Medulla oblongata (tissue), 1 donor: ENCODE data around the gene NSMCE4A.
"Not testable (repeated sequence)": the region's sequence is repeated elsewhere in the genome, so short reads cannot be mapped to it uniquely, and the experiment has no call there.

Experiments
- DNase-seq: peaks from one replicate; pipeline ENCODE4 v3.0.0-alpha.2; 2015; ENCODE audit errors: extremely low spot score

NSMCE4A gene

DNA sequence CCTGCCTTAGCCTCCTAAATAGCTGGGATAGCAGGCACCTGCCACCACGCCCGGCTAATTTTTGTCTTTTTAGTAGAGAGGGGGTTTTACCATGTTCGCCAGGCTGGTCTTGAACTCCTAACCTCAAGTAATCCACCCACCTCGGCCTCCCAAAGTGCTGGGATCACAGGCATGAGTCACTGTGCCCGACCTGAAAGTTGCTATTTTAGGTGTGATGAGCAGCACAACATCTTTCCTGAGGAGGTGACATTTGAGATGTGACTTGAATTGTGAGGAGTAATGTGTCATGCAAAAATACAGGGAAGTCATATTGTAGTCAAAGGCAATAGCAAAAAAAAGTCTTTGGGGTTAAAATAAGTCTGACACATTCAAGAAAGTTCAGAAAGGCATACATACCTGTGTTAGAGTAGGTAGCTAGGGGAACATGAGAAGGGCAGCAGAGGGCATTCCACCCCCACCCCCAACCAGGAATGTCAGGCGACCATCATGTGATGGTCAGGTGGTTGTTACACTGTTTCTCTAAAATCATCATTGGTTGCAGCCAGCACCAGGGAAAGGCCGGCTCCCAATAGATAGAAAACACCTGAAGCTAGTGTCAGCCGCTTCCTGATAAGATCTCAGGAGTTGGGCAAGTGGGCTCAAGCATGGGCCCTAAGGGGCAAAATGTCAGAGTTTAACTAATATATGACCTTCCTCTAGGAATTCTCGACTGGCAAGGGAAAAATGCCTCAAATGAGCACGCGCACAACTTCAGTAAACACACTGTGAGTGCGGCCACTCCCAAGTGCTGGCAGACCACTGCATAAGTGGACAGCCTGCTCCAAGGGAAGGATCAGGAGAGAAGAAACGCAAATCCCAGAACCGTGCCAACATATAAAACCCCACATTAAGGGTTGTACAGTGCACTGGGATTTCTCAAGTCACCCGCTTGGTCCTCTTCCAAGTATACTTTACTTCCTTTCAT, 13.6 kb upstream of the NSMCE4A start, which contains the start of gene TACC2:
Gene TACC2, plus strand, starts transcription at position 803 of the 964 bp plus-strand sequence. CDS start 32,819 bp downstream, outside the sequence.
- DNase-seq: no peak

- no peak for DNase-seq
Observed at GRCh38 chr10:121984463-121984862, 9.4 kb upstream of the NSMCE4A start.

DNA sequence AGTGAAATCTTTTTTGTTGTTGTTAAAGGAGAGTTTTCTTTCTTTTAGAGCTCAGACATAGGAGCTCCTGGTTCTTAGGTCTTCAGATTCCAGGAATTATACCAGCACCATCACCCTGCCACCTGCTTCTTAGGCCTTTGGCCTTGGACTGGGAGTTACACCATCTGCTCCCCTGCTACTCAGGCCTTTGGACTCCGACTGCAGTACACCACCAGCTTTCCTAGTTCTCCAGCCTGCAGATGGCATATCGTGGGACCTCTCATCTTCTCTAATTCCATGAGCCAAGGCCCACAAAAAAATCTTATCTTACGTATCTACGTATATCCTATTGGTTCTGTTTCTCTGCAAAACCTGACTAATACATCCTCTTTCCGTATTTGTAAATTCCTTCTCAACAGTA, 8.8 kb upstream of the NSMCE4A start:
- no peak for DNase-seq

DNA sequence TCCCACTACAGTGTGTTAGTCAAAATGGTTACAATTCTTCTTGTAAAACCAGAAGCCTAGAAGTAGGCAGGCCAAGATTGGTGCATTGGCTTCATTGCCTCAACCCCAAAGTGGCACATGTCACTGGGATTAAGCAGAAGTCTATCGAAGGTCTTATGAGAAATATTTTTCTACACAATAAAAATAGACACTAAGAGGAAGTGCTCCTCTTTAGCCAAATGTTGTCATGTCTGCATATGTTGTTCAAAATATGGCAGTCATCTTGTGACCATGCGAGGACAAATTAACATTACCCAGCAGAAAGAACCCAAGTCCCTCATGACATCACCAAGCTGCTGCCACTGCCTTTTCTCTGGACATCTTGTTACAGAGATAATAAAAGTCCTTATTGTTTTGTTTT, 6.3 kb upstream of the NSMCE4A start:
- no peak for DNase-seq

- no peak for DNase-seq
Observed at GRCh38 chr10:121978511-121978910, 3.5 kb upstream of the NSMCE4A start.

DNA sequence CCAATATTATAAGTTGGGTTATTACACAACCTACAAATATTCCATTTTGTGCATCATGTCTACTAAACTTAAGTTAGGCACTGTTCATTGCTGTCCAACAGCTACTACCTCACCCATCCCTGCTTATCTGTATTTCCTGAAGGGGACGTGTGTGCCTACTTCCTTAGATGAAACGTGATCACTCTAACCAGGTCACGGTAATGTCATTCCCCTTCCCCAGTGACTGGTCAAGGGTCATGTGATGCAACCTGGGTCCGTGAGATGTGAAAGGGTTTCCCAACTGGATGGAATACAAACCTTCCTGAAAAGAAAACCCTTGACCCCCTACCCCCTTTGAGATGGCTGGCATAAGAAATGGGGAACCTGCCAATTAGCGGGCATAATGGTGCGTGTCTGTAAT, 1.6 kb upstream of the NSMCE4A start:
- DNase-seq: no peak

- no peak for DNase-seq
Observed at GRCh38 chr10:121975295-121976086, 474 bp upstream of the NSMCE4A start.

DNA sequence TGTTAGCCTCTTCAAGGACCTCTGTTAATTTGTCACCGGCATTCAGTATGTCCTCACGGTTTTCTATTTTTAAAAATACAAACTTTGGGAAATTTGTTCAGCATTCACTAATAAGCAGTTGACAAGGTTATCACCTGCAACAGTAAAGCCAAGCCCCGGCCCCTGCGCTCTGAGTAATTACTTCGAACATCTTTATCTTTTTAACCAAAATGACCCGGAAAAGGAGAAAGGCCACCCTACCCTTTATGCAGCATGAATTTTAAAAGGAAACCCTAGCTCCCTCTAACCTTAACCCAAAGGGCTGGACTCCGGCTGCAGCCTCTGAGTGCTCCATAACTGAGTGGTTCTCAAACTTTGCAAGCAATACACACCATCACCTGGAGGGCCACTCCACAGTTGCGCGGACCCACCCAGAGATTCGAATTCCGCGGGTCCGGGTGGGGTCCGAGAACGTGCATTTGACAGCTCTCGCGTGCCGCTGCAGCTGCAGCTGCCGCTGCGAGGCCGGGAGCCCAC, 940 bp downstream of the NSMCE4A start:
- no peak for DNase-seq

DNA sequence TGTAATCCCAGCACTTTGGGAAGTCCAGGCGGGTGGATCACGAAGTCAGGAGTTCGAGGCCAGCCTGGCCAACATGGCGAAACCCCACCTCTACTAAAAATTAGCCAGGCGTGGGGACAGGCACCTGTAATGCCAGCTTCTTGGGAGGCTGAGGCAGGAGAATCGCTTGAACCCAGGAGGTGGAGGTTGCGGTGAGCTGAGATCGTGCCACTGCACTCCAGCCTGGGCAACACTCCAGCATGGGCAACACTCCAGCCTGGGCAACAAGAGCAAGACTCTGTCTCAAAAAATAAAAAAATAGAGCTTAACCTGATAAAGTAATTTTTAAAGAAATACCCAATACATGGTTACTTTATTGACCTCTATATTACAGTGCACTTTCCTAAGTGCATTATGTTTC, 5.9 kb downstream of the NSMCE4A start:
- DNase-seq: not testable (repeated sequence)

DNA sequence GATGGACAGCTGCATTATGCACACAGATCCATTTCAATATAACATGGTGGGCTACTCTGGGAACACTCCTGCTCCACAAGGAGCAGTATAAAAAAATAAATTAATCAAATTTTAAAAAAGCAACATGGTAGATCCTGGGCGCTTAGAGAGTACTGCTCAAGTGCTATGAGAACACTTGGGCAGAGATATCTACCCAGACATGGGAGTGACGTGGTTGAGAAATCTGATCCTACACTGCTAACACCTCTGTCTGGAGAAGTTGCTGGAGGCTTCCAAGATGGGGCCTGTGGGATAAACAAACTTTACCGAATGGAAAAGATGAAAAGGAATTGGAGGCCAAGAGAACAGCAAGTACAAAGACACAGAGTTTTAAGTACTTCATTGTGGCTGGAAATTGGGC, 9.0 kb downstream of the NSMCE4A start:
- DNase-seq: no peak

GRCh38 chr10:121961456-121961855, 13.6 kb downstream of the NSMCE4A start:
- no peak for DNase-seq

- no peak for DNase-seq
Observed at GRCh38 chr10:121959671-121960070, 15.3 kb downstream of the NSMCE4A start.

- DNase-seq: no peak
Observed at GRCh38 chr10:121956111-121957061, 18.6 kb downstream of the NSMCE4A start.

DNA sequence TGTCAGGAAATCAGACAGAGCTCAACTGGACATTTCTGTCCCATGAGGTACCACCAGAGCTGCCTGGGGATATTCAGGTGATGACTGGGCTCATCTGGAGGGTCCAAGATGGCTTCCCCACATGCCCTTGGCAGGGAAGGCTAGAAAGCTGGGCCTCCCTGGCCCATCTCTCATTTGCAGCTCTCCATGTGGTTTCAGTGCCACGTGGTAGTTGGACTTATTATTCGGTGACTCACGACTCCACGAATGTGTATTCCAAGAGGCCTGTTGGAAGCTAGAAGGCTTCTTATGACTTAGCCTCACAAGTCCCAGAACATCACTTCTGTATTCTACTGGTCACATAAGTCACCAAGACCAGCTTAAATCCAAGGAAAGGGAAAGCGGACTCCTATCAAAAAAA, 22.8 kb downstream of the NSMCE4A start:
- DNase-seq: no peak

GRCh38 chr10:121949451-121949850, 25.6 kb downstream of the NSMCE4A start:
- DNase-seq: no peak

GRCh38 chr10:121949049-121949448, 26.0 kb downstream of the NSMCE4A start:
- DNase-seq: no peak

- no peak for DNase-seq
Observed at GRCh38 chr10:121947343-121948330, 27.4 kb downstream of the NSMCE4A start.

- DNase-seq: no peak
Observed at GRCh38 chr10:121942749-121943416, 32.1 kb downstream of the NSMCE4A start.

DNA sequence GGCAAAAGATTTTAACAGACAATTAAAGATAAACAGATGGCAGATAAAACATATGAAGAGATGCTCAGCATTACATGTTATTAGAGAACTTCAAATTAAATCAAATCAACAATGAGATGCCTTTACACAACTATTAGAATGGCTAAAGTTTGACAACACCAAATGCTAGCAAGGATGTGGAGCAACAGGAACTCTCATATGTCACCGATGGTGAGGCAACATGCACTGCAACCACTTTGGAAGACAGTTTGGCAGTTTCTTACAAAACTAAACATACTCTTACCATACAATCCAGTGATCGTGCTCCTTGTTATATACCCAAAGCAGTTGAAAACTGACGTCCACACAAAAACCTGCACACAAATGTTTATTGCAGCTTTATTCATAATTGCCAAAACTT, 33.5 kb downstream of the NSMCE4A start:
- DNase-seq: no peak
